Stimulated activated CD4-positive, alpha-beta T cell treated with anti-CD3 and anti-CD28 coated beads, Interleukin-2, amount 100 ng/mL, for 4 hours (primary cell): ENCODE data around the gene RAB36.

Experiments used
- DNase-seq: peaks from one replicate; pipeline ENCODE4 v3.0.0-alpha.2; 2020; ENCODE audit warnings: low read depth

RAB36 gene

GRCh38 chr22:23108249-23109078, 36.8 kb upstream of the RAB36 start:
- DNase-seq, result no peak

- no peak for DNase-seq
Observed at GRCh38 chr22:23109079-23109347, 36.3 kb upstream of the RAB36 start.

DNA sequence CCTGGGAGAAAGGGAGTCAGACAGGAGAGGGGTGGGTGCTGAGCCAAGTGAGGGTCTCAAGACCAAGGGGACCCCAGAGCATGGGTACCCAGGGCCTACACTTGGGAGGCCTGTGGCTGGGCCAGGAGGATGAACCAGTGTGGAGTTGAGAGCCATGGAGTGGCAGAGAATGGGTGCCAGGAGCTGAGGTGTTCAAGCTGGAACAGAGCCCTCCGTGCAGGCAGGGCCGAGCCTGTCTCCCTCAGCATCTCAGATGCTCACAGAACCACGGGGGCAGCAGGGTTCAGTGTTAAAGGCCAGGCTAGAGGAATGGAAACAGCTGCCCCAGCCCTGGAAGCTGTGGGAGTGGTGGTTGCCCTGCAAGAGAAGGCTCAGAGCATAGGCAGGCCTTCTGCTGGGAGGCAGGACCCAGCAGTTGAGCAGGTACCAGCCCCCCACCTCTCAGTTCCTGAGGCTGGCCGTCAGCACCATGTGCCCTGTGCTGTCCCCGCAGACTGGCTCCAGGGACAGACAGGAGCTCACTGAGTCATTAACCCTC, 35.8 kb upstream of the RAB36 start:
- no peak for DNase-seq

GRCh38 chr22:23110190-23110921, 34.9 kb upstream of the RAB36 start:
- DNase-seq, result no peak

DNA sequence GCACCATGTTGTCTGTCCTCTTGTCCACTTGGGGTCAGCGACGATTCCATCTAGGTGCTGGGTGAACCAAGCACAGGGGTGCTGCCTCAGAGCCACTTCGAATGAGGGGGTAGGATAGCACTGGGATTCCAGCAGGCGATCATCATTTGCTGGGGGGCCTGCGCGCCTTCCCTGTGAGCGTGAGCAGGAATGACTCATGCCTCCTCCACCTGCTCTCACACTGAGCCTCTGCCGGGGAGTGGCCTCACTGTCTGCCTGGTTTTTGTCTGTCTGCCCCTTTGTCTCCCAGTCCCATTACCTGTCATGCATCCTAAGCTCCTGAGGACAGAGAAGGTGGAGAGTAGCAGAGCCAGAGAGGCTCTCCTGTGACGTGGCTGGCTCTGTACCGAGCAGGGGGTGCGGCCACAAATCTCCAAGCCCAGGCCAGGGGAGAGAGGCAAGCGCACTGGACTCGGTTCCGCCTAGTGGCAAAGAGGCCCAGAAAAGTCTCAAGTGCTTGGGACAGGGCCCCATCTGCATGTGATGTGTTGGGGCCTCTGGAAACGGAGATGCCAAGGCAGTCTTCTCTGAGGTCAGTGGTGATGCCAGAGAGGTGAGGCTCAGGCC, 34.3 kb upstream of the RAB36 start:
- no peak for DNase-seq

DNA sequence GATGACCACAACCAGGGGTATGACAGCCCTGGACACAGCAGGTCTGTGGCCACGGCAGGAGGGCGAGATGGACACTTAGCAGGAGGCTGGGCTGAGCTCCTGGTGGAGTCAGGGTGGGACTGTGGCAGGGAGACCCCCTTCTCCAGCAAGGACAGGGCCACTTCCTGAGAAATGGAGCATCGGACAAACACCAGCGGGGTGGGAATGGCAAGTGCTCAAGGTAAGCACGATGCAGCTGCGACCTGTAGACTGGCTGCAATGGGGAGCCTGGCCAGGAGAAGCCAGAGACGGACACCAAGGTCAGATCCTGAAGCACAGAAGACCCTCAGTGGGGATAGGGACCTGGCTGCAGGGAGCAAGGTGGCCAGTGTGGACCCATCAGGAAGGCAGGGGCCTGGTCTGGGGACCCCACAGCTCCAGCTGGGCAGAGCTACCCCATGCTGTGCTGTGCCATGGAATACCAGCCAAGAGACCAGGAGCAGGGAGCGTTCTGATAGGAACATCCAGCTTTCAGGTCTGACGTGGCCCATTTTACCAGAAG, 32.7 kb upstream of the RAB36 start:
- DNase-seq, result no peak

- no peak for DNase-seq
Observed at GRCh38 chr22:23113067-23113846, 32.0 kb upstream of the RAB36 start.

GRCh38 chr22:23113847-23114720, 31.2 kb upstream of the RAB36 start:
- DNase-seq, result no peak

DNA sequence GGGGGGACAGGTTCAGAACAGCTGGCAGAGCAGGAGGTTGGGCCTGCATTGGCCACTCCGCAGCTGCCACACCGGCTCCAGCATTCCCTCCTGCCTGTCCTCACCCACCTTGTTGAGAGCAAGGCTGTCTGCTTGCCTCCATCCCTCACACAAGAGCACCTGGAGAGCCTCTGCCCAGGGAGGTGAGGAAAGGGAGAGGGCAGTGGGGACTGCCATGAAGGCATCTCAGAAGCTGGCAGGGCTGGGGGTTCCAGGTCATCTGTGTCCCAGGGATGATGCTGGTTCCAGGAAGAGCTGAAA, 30.6 kb upstream of the RAB36 start:
- DNase-seq, result no peak

DNA sequence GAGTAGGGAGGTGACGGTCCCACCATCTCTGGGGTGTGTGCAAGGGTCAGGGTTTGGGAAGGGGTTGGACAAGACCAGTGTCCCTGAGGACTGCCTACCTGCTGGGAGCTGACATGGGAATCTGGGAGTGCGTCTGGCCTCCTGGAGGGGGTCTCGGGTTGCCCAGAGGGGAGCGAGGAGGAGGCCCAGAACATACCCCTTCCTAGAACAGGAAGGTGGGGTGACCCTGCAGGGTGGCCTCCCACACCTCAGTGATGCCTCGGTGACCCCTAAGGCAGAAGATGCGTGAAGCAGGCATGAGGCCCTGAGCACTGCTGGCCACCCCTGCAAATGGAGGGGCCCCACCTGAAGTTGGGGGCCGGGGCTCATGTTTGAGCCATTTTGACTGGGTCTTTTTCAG, 29.9 kb upstream of the RAB36 start:
- DNase-seq, result no peak

DNA sequence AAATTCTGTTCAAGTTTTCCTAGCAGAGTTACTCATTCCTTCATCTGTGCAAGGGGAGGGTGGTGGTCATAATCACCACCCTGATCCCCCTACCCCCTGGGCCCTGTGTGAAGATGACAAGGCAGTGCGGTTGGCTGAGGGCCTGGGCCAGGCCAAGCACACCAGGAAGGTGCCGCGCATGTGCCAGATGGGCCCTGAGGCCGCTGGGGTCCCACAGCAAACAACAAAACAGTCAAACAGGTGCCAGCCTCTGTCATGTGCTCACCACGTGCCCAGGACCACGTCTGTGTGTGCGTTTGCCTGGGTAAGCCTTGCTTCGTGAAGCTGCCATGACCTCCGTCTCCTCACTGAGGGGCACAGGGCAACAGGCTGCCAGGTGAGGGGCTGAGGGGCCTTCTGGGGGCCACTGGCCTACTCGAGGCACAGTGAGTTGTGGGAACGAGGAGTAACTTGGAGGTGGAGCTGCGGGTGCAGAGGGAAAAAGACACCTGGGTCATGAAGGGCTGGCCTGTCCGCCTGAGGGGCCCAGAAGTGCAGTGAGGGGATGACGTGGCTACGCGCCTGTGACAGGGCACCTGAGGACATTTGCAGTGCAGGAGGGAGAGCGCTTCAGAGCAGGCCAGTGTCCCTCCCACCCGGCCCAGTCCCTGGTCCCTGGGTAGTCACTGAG, 29.3 kb upstream of the RAB36 start:
- no peak for DNase-seq

- DNase-seq, result no peak
Observed at GRCh38 chr22:23116506-23117263, 28.6 kb upstream of the RAB36 start.

DNA sequence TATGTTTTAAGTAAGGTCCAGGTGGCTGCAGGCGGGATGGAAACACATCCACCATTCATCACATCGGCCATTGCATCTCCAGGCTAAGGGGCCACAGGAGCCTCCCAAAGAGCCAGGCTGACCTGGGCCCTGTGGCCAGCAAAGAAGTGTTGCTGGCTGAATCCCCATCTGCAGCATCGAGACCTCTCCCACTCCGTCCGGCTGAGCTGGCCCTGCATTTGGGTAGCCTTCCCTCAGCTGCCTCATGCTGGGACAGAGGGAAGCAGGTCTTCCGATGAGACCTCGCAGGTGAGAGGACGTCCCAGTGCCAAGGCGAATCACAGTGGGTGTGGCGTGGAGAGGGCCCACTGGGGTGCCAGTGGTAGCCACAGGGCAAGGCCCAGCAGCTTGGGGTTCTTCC, 28.0 kb upstream of the RAB36 start:
- DNase-seq, result no peak

GRCh38 chr22:23117891-23118646, 27.2 kb upstream of the RAB36 start:
- no peak for DNase-seq

- DNase-seq, result no peak
Observed at GRCh38 chr22:23118647-23119493, 26.4 kb upstream of the RAB36 start.

DNA sequence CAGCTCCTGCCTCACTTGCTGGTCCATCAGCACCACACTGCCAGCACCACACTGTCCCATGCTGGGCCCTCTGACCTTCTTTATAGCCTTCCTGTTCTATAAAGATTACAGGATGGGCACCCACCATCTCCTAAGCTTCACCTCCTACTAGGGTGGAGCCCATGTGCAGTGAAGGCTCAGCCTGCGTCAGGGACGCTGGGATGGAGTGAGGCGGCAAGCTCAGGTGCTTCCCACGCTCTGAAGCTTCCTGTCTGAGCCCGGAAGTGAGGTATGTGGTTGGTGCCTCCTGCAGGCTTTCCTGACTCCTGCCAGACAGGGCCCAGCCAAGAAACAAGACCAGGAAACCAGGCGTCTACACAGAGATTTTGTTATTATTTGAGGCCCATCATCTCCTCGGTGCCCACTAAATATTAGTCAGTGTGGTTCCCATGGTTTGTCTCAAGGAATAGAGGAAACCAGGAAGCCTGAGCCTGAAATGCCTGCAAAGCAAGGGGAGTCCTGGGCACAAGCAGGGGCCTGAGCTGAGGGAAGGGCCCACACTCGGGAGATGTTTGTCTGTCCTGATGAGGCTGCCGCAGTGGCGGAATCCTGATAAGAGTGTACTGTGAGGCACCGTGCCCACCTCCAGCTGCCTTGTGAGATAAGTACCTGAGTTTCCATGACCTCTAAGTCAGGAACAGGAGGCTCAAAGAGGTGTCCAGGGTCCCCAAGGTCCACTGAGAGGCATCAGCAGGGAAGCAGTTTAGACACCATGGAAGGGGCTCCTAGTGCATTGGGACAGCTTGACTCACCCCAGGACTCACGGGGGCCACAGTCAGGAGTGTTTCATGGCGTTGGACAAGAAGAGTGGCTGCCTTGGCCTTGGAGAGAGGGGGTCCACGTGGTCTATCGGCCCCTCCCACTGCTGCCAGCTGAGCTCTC, 25.5 kb upstream of the RAB36 start:
- peak; percentile 37 for DNase-seq

- DNase-seq, result no peak
Observed at GRCh38 chr22:23120415-23120899, 24.8 kb upstream of the RAB36 start.
